ENCODE data around the gene STK17A. TPM values are rescaled to one million over a fixed set of nuclear protein-coding genes. Genes with fewer than 3 reads are reported as not detected.

STK17A gene
- total and polyA plus RNA-seq, 2 of the 8 experiments (the other 6 are each of a cell fraction or from before 2014, with no cell fraction given): 2.2 to 12.2 TPM

GRCh38 chr7:43621729-43622448 is 39.0 kb downstream of the STK17A start (continued):
- TF ChIP-seq, protein P1, sequence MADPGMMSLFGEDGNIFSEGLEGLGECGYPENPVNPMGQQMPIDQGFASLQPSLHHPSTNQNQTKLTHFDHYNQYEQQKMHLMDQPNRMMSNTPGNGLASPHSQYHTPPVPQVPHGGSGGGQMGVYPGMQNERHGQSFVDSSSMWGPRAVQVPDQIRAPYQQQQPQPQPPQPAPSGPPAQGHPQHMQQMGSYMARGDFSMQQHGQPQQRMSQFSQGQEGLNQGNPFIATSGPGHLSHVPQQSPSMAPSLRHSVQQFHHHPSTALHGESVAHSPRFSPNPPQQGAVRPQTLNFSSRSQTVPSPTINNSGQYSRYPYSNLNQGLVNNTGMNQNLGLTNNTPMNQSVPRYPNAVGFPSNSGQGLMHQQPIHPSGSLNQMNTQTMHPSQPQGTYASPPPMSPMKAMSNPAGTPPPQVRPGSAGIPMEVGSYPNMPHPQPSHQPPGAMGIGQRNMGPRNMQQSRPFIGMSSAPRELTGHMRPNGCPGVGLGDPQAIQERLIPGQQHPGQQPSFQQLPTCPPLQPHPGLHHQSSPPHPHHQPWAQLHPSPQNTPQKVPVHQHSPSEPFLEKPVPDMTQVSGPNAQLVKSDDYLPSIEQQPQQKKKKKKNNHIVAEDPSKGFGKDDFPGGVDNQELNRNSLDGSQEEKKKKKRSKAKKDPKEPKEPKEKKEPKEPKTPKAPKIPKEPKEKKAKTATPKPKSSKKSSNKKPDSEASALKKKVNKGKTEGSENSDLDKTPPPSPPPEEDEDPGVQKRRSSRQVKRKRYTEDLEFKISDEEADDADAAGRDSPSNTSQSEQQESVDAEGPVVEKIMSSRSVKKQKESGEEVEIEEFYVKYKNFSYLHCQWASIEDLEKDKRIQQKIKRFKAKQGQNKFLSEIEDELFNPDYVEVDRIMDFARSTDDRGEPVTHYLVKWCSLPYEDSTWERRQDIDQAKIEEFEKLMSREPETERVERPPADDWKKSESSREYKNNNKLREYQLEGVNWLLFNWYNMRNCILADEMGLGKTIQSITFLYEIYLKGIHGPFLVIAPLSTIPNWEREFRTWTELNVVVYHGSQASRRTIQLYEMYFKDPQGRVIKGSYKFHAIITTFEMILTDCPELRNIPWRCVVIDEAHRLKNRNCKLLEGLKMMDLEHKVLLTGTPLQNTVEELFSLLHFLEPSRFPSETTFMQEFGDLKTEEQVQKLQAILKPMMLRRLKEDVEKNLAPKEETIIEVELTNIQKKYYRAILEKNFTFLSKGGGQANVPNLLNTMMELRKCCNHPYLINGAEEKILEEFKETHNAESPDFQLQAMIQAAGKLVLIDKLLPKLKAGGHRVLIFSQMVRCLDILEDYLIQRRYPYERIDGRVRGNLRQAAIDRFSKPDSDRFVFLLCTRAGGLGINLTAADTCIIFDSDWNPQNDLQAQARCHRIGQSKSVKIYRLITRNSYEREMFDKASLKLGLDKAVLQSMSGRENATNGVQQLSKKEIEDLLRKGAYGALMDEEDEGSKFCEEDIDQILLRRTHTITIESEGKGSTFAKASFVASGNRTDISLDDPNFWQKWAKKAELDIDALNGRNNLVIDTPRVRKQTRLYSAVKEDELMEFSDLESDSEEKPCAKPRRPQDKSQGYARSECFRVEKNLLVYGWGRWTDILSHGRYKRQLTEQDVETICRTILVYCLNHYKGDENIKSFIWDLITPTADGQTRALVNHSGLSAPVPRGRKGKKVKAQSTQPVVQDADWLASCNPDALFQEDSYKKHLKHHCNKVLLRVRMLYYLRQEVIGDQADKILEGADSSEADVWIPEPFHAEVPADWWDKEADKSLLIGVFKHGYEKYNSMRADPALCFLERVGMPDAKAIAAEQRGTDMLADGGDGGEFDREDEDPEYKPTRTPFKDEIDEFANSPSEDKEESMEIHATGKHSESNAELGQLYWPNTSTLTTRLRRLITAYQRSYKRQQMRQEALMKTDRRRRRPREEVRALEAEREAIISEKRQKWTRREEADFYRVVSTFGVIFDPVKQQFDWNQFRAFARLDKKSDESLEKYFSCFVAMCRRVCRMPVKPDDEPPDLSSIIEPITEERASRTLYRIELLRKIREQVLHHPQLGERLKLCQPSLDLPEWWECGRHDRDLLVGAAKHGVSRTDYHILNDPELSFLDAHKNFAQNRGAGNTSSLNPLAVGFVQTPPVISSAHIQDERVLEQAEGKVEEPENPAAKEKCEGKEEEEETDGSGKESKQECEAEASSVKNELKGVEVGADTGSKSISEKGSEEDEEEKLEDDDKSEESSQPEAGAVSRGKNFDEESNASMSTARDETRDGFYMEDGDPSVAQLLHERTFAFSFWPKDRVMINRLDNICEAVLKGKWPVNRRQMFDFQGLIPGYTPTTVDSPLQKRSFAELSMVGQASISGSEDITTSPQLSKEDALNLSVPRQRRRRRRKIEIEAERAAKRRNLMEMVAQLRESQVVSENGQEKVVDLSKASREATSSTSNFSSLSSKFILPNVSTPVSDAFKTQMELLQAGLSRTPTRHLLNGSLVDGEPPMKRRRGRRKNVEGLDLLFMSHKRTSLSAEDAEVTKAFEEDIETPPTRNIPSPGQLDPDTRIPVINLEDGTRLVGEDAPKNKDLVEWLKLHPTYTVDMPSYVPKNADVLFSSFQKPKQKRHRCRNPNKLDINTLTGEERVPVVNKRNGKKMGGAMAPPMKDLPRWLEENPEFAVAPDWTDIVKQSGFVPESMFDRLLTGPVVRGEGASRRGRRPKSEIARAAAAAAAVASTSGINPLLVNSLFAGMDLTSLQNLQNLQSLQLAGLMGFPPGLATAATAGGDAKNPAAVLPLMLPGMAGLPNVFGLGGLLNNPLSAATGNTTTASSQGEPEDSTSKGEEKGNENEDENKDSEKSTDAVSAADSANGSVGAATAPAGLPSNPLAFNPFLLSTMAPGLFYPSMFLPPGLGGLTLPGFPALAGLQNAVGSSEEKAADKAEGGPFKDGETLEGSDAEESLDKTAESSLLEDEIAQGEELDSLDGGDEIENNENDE (IDR thresholded peaks at IDR 0.05; ENCODE audit: insufficient replicate concordance, low read length): no peak
